Testis (tissue), 2 donors: ENCODE measurements around the gene ZMIZ2.

Experiments
- POLR2A ChIP-seq: fragments of 450-650 bp; IDR thresholded peaks from one replicate; pipeline ENCODE4 v1.6.1; 2017; ENCODE audit warnings: antibody characterized with exemption, mild to moderate bottlenecking, moderate library complexity
- TF ChIP-seq, protein P1 (sequence below), 3 experiments: fragments of 450-650 bp in 2 of 3; fragments of 200-600 bp in 1 of 3; sonication (generic) in 1 of 3; IDR thresholded peaks; one replicate each; pipeline ENCODE4 v1.5.1; 2016 to 2019; ENCODE audit warnings: antibody characterized with exemption in 3 of 3, mild to moderate bottlenecking in 2 of 3, moderate library complexity in 1 of 3

- TF ChIP-seq, protein P1, sequence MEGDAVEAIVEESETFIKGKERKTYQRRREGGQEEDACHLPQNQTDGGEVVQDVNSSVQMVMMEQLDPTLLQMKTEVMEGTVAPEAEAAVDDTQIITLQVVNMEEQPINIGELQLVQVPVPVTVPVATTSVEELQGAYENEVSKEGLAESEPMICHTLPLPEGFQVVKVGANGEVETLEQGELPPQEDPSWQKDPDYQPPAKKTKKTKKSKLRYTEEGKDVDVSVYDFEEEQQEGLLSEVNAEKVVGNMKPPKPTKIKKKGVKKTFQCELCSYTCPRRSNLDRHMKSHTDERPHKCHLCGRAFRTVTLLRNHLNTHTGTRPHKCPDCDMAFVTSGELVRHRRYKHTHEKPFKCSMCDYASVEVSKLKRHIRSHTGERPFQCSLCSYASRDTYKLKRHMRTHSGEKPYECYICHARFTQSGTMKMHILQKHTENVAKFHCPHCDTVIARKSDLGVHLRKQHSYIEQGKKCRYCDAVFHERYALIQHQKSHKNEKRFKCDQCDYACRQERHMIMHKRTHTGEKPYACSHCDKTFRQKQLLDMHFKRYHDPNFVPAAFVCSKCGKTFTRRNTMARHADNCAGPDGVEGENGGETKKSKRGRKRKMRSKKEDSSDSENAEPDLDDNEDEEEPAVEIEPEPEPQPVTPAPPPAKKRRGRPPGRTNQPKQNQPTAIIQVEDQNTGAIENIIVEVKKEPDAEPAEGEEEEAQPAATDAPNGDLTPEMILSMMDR (IDR thresholded peaks at IDR 0.05): no peak
- no peak for TF ChIP-seq POLR2A
Measured at GRCh38 chr7:44748948-44749731, 493 bp downstream of the ZMIZ2 start.
